GM18498 (cell line): Measurements from ENCODE around the gene CNOT6L.
"Not testable (repeated sequence)": the region's sequence is repeated elsewhere in the genome, so short reads cannot be mapped to it uniquely, and the experiment has no call there.

Source experiments
- ATAC-seq: cut with Tn5 transposase; IDR thresholded peaks from one replicate; pipeline ENCODE4 v1.9.1; 2021; ENCODE audit warnings: mild to moderate bottlenecking, moderate library complexity; ENCODE audit not compliant: unreplicated experiment

The CNOT6L gene

DNA sequence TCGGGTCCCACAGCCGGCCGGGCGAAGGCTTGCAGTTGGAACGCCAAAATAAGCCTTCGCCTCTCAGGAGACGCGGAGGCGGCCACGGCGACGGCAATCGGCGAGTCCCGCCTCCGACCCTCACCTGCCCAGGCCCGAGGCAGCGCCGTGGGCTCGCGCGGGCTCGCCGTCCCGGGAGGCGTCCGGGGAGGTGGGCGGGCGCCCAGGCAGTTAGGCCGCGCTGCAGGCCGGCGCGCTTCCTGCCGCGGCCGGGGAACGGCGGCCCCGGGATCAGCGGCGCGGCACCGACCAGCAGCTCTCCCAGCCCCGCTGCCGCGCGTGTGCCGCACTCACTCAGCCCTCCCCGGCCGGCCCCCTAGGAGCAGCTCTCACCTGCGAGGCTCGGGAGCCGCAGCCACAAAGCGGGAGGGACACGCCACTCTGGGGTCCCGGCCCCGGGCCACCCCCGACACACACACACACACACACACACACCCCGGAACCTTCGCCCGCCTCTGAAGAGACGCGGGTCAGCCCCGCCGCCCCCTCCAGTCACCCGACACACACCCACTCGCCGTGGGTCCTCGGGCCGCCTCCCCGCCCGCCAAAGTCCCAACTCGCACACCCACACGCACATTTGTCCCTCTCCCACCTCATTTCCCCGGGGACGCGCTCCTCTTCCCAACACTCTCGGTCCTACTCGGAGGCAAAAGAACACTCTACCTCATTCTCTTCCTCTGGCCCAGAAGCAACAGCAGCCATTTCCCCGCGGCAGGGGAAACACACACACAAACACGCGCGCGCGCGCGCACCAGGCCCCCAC is at the start of gene CNOT6L:
CNOT6L (minus strand) TSS at position 767 of the 802 bp plus-strand sequence; CDS start at position 707, 60 bp downstream.
- peak; percentile 43 for ATAC-seq

GRCh38 chr4:77865259-77865658 is 46.1 kb upstream of the CNOT6L start:
- ATAC-seq: no peak

DNA sequence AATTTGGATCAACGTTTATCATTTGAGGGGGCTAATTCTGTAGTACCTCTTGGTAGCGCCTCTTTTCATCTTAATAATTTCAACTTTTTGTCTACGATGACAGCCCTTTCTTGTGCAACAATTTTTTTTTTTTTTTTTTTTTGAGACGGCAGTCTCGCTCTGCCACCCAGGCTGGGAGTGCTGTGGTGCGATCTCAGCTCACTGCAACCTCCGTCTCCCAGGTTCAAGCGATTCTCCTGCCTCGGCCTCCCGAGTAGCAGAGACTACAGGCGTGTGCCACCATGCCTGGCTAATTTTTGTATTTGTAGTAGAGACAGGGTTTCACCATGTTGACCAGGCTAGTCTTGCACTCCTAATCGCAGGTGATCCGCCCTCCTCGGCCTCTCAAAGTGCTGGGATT is 44.2 kb upstream of the CNOT6L start:
- ATAC-seq: not testable (repeated sequence)

GRCh38 chr4:77862478-77863216 is 43.5 kb upstream of the CNOT6L start, which contains the start of gene MRPL1:
TSS of gene MRPL1 (plus strand) at chr4:77862830. CDS start at chr4:77862849, 19 bp downstream.
- peak; percentile 86 for ATAC-seq

- no peak for ATAC-seq
Observed at GRCh38 chr4:77861495-77861894, 42.3 kb upstream of the CNOT6L start.

DNA sequence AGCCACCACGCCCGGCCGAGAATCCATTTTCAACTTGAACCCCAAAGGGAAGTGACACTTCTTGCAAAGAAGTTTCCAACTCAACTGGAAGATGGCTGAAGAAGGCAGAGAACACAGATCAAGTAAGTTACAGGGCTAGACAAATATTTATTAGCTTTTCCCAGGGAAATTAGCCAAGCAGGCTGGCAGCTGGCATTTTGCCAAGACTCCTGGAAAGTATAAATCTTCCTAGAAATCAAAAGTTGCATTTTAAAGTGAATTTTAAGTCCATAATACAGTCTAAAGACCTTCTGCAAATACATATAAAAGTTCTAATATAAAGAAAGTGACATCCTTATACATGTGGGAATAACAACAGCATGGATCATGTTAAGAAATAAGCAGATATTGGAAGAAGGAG is 40.1 kb upstream of the CNOT6L start:
- ATAC-seq: no peak

- ATAC-seq: no peak
Observed at GRCh38 chr4:77856152-77856551, 37.0 kb upstream of the CNOT6L start.

- no peak for ATAC-seq
Observed at GRCh38 chr4:77854431-77855111, 35.4 kb upstream of the CNOT6L start.

DNA sequence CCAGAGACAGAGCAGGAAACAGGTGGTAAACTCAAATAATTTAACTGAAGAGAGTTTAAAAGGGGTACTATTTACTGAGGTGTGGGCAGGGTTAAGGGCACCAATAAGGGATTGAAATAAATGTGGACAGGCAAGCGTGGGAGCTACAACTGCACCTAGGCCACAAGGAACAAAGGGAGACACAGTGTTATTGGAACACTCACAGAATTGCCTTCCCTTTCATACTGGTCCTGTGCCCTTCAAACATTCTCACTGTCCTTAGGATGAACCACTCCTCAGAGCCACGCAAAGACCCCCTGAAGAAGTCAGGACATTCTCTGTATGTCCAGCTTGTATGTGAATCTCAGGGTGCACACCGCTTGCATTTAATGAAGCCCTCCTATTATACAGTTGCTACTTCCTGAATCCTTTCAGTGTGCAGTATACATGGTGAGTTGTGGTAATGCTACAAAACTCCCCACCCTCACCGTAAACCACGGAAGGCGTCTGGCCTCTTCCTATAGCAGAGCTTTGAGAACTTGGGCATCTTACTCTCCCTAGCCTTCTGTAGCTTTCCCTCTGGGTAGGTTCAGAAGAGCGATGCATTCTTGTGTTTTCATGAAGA is 33.8 kb upstream of the CNOT6L start:
- ATAC-seq: peak; percentile 92

DNA sequence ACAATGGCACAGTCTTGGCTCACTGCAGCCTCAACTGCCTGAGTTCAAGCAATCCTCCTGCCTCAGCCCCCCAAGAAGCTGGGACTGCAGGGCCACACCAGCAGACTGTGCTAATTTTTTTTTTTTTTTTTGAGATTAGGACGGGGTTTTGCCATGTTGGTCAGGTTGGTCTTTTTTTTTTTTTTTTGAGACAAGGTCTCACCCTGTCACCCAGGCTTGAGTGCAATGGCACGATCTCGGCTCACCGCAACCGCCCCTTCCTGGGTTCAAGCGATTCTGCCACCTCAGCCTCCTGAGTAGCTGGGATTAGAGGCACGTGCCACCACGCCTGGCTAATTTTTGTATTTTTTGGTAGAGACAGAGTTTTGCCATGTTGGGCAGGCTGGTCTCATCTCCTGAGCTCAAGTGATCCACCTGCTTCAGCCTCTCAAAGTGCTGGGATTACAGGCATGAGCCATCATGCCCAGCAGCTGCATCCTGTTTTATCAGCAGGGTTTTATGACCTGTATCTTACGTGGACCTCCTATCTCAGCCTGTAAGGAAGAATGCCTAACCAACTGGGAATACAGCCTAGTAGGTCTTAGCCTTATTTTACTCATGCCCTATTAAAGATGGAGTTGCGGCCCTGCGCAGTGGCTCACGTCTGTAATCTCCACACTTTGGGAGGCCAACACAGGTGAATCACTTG is 30.3 kb upstream of the CNOT6L start:
- ATAC-seq: no peak

- no peak for ATAC-seq
Observed at GRCh38 chr4:77848508-77848907, 29.3 kb upstream of the CNOT6L start.

DNA sequence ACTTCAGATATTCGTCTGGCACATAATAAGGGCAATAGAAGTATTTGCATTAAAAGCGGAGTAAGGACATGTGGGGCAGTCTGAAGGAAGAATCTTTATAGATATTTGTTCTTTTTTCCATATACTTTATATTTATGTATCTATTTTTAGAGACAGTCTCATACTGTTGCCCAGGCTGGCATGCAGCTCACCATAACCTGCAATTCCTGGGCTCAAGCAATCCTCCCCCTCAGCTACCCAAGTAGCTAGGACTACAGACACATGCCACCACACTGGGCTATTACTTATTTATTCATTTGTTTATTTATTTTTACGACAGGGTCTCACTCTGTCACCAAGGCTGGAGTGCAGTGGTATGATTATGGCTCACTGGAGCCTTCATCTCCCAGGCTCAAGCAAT is 26.8 kb upstream of the CNOT6L start:
- no peak for ATAC-seq

GRCh38 chr4:77845400-77845799 is 26.2 kb upstream of the CNOT6L start:
- no peak for ATAC-seq

- ATAC-seq: no peak
Observed at GRCh38 chr4:77844363-77844762, 25.2 kb upstream of the CNOT6L start.

DNA sequence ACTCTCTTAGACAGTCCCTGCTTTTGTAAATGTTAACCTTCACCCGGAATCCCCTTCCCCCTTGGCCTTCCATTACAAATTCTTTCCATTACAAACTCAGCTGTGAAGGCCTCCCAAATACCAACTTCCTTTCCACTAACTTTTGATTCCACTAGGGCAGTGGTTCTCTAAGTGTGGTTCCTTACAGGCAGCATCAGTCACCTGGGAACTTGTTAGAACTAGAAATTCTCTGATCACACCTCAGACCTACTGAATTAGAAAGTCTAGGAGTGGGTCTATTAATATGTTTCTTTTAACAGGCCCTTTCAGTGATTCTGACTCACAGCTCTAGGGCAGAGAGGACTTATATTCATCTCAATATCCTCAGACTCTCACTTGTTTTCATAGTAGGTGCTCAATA is 24.5 kb upstream of the CNOT6L start:
- ATAC-seq: no peak

DNA sequence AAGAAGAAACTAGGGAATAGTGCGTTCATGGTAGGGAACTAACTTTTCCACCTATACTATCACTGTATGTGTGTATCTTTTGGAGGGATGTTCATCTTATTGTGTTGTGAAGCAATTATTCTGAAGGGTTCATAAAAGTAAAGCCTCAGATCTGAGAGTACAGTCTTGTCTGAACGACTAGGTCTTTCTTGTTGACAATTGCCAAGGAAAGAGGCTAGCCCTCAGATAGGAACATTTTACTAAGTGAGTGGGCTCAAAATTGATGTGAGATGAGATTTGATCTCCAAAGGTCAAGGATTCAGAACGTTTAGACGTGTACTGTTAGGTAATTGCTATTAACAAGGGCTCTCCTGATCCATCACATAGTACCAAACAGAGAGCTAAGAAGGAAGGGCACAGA is 15.2 kb upstream of the CNOT6L start:
- ATAC-seq: no peak

GRCh38 chr4:77833126-77833724 is 14.1 kb upstream of the CNOT6L start:
- ATAC-seq: no peak

DNA sequence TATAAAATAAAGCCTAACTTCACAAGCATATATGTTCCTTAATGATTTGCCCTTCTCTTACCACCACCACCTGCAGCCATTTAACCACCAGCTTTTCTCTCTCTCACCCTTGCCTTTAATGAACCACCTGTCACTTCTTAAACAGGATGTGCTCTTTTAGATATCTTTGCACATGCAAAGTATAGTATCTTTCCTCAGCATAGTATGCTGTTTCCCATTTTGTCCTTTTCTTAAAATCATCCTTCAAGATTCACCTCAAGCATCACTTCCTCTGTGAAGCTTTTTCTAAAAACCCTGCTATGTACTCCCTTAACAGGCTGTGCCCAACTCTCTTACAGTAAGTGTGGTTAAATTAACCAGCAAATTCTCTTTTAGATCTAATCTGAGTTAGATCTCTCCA is 8.2 kb upstream of the CNOT6L start:
- peak; percentile 81 for ATAC-seq

DNA sequence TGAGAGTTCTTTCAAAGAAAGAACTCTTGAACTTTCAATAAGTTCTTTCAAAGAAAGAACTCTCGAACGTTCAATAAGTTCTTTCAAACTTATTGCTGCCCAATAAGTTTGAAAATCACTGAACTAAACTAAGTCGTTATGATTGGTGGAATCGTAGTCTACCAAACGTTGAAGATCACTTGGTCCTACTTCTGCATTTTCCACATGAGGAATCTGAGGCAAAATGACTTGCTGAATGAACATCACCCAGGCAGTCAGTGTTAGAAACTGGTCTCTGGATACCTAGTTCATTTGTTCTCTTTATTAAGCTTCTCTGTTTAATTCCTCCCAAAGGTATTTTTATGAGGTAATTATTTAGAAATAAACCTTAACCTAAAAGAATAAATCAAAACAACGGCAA is 7.1 kb upstream of the CNOT6L start:
- no peak for ATAC-seq

- no peak for ATAC-seq
Observed at GRCh38 chr4:77821775-77822174, 2.6 kb upstream of the CNOT6L start.
